IPS DF 4.7 (cell line): ENCODE results near the gene C1orf159.

ENCODE experiments used
- DNase-seq: peaks from one replicate; pipeline ENCODE4 v3.0.0-alpha.2; 2013; ENCODE audit warnings: low spot score; ENCODE audit errors: extremely low read depth

C1orf159 gene

GRCh38 chr1:1054971-1055370, 60.9 kb downstream of the C1orf159 start:
- DNase-seq, result no peak

GRCh38 chr1:1054099-1054700, 61.7 kb downstream of the C1orf159 start:
- no peak for DNase-seq

- no peak for DNase-seq
Observed at GRCh38 chr1:1053682-1054081, 62.2 kb downstream of the C1orf159 start.

GRCh38 chr1:1053022-1053421, 62.9 kb downstream of the C1orf159 start:
- DNase-seq, result no peak

GRCh38 chr1:1052003-1052840, 63.7 kb downstream of the C1orf159 start:
- DNase-seq, result no peak

GRCh38 chr1:1051127-1051810, 64.6 kb downstream of the C1orf159 start:
- no peak for DNase-seq

- no peak for DNase-seq
Observed at GRCh38 chr1:1050577-1051052, 65.3 kb downstream of the C1orf159 start.

GRCh38 chr1:1049318-1050165, 66.3 kb downstream of the C1orf159 start:
- DNase-seq, result no peak

- DNase-seq, result no peak
Observed at GRCh38 chr1:1048765-1049164, 67.1 kb downstream of the C1orf159 start.

- DNase-seq, result no peak
Observed at GRCh38 chr1:1047963-1048362, 67.9 kb downstream of the C1orf159 start.

GRCh38 chr1:1047407-1047806, 68.5 kb downstream of the C1orf159 start:
- no peak for DNase-seq

- DNase-seq, result no peak
Observed at GRCh38 chr1:1046767-1047166, 69.1 kb downstream of the C1orf159 start.

GRCh38 chr1:1046243-1046642, 69.6 kb downstream of the C1orf159 start:
- DNase-seq, result no peak

- DNase-seq, result no peak
Observed at GRCh38 chr1:1045129-1045528, 70.8 kb downstream of the C1orf159 start.

GRCh38 chr1:1044455-1045078, 71.3 kb downstream of the C1orf159 start:
- no peak for DNase-seq

- DNase-seq, result no peak
Observed at GRCh38 chr1:1043921-1044320, 72.0 kb downstream of the C1orf159 start.

- DNase-seq, result no peak
Observed at GRCh38 chr1:1043411-1043810, 72.5 kb downstream of the C1orf159 start.

GRCh38 chr1:1042835-1043234, 73.1 kb downstream of the C1orf159 start:
- DNase-seq, result no peak

GRCh38 chr1:1041873-1042272, 74.0 kb downstream of the C1orf159 start:
- no peak for DNase-seq

- no peak for DNase-seq
Observed at GRCh38 chr1:1041092-1041523, 74.8 kb downstream of the C1orf159 start.
